ENCODE data around the gene RUFY1. TPM values are rescaled to one million over a fixed set of nuclear protein-coding genes. Genes with fewer than 3 reads are reported as not detected.
A peak's percentile ranks its signal among the peaks of the same experiment; 100 is the strongest.

Gene RUFY1
- total and polyA plus RNA-seq, 9 of the 15 experiments (the other 6 are each of a cell fraction or from before 2014, with no cell fraction given): 5.0 to 41.7 (median 29.6) TPM

DNA sequence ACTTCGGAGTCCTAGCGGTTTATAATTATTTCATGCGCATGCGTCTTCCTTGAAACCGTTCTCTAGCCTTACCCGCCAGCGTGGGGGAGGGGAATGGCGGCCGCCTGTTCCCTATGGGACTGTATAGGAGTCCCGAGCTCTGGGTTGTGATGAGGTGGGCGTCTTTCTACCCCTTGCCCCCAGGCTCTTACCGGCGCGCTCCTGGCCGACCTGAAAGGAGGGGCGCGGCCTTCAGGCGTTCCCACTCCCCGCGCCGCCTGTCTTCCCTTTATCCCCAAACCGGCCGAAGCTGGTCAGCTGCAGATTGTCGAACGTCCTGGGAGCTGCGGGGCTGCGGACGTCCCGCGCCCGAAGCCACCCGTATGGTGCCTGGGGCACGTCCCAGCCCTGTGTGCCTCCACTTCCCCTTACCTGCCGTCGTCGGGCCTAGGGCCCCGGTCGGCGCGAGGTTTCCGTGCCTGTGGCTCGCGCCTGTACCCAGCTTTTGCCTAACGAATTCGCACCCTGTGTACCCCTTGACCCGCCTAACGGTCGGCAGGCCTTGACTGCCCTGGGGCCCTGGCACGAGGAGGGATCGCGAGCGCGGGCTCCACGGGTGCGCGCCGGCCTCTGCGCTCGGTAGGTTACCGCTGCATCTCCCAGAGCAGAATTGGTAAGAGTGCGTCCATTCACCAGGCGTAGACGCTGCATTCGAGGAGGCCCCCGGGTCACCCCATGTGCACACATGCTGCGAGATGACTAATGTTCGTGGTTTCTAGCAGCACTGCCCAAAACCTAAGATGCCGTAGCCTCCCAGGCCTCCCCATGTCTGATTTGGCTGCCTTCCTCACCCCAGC is 73.8 kb downstream of the RUFY1 start (continued):
- TF ChIP-seq, protein P1, sequence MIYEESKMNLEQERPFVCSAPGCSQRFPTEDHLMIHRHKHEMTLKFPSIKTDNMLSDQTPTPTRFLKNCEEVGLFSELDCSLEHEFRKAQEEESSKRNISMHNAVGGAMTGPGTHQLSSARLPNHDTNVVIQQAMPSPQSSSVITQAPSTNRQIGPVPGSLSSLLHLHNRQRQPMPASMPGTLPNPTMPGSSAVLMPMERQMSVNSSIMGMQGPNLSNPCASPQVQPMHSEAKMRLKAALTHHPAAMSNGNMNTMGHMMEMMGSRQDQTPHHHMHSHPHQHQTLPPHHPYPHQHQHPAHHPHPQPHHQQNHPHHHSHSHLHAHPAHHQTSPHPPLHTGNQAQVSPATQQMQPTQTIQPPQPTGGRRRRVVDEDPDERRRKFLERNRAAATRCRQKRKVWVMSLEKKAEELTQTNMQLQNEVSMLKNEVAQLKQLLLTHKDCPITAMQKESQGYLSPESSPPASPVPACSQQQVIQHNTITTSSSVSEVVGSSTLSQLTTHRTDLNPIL (CRISPR knock-in tag; IDR thresholded peaks at IDR 0.05): no peak
- TF ChIP-seq SPI1 (IDR thresholded peaks at IDR 0.05; ENCODE audit: borderline replicate concordance, low read depth, low read length) (no peak), KDM1A (IDR thresholded peaks at IDR 0.05) (no peak), TEAD2 (tag; IDR thresholded peaks at IDR 0.05) (no peak), KDM2B (CRISPR knock-in tag; IDR thresholded peaks at IDR 0.05) (no peak; the same call in 1 of the 2 replicates), DMBX1 (CRISPR knock-in tag; IDR thresholded peaks at IDR 0.05; ENCODE audit: borderline replicate concordance) (no peak; the same call in none of the 2 replicates), ZNF644 (tag; IDR thresholded peaks at IDR 0.05; ENCODE audit: low read depth) (no peak), PPARD (CRISPR knock-in tag; IDR thresholded peaks at IDR 0.05) (no peak), MAZ (CRISPR knock-in tag; conservative IDR thresholded peaks at IDR 0.05 in 1 of 2, IDR thresholded peaks at IDR 0.05 in 1 of 2) (peak in 1 of 2 experiments; percentile 80; a peak in 3 of 4 replicates), MBD2 (IDR thresholded peaks at IDR 0.05; ENCODE audit: borderline replicate concordance, low read depth) (no peak; the same call in 1 of the 2 replicates), IRF2 (CRISPR knock-in tag; IDR thresholded peaks at IDR 0.05) (no peak), NFATC3 (IDR thresholded peaks at IDR 0.05) (no peak), ARNT (IDR thresholded peaks at IDR 0.05) (no peak)
- TF ChIP-seq, protein P2, sequence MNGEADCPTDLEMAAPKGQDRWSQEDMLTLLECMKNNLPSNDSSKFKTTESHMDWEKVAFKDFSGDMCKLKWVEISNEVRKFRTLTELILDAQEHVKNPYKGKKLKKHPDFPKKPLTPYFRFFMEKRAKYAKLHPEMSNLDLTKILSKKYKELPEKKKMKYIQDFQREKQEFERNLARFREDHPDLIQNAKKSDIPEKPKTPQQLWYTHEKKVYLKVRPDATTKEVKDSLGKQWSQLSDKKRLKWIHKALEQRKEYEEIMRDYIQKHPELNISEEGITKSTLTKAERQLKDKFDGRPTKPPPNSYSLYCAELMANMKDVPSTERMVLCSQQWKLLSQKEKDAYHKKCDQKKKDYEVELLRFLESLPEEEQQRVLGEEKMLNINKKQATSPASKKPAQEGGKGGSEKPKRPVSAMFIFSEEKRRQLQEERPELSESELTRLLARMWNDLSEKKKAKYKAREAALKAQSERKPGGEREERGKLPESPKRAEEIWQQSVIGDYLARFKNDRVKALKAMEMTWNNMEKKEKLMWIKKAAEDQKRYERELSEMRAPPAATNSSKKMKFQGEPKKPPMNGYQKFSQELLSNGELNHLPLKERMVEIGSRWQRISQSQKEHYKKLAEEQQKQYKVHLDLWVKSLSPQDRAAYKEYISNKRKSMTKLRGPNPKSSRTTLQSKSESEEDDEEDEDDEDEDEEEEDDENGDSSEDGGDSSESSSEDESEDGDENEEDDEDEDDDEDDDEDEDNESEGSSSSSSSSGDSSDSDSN (IDR thresholded peaks at IDR 0.05; ENCODE audit: borderline replicate concordance in 1 of 2, low read depth in 2 of 2, low read length in 2 of 2): no peak
- TF ChIP-seq, protein P3, sequence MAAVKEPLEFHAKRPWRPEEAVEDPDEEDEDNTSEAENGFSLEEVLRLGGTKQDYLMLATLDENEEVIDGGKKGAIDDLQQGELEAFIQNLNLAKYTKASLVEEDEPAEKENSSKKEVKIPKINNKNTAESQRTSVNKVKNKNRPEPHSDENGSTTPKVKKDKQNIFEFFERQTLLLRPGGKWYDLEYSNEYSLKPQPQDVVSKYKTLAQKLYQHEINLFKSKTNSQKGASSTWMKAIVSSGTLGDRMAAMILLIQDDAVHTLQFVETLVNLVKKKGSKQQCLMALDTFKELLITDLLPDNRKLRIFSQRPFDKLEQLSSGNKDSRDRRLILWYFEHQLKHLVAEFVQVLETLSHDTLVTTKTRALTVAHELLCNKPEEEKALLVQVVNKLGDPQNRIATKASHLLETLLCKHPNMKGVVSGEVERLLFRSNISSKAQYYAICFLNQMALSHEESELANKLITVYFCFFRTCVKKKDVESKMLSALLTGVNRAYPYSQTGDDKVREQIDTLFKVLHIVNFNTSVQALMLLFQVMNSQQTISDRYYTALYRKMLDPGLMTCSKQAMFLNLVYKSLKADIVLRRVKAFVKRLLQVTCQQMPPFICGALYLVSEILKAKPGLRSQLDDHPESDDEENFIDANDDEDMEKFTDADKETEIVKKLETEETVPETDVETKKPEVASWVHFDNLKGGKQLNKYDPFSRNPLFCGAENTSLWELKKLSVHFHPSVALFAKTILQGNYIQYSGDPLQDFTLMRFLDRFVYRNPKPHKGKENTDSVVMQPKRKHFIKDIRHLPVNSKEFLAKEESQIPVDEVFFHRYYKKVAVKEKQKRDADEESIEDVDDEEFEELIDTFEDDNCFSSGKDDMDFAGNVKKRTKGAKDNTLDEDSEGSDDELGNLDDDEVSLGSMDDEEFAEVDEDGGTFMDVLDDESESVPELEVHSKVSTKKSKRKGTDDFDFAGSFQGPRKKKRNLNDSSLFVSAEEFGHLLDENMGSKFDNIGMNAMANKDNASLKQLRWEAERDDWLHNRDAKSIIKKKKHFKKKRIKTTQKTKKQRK (IDR thresholded peaks at IDR 0.05; ENCODE audit: borderline replicate concordance, low read depth, low read length): no peak
- TF ChIP-seq, protein P4, sequence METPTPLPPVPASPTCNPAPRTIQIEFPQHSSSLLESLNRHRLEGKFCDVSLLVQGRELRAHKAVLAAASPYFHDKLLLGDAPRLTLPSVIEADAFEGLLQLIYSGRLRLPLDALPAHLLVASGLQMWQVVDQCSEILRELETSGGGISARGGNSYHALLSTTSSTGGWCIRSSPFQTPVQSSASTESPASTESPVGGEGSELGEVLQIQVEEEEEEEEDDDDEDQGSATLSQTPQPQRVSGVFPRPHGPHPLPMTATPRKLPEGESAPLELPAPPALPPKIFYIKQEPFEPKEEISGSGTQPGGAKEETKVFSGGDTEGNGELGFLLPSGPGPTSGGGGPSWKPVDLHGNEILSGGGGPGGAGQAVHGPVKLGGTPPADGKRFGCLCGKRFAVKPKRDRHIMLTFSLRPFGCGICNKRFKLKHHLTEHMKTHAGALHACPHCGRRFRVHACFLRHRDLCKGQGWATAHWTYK (CRISPR knock-in tag; IDR thresholded peaks at IDR 0.05): peak; percentile 82; the same call in 1 of the 2 replicates
- TF ChIP-seq, protein P5, sequence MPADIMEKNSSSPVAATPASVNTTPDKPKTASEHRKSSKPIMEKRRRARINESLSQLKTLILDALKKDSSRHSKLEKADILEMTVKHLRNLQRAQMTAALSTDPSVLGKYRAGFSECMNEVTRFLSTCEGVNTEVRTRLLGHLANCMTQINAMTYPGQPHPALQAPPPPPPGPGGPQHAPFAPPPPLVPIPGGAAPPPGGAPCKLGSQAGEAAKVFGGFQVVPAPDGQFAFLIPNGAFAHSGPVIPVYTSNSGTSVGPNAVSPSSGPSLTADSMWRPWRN (IDR thresholded peaks at IDR 0.05; ENCODE audit: low read depth): no peak
